NCI-H1930 (cell line): ENCODE data around the gene OR10G3.
"Not testable (repeated sequence)": the region's sequence is repeated elsewhere in the genome, so short reads cannot be mapped to it uniquely, and the experiment has no call there.

Experiments
- DNase-seq, 2 experiments: peaks; one replicate each; lab custom pipeline; 2025; lab: John Stamatoyannopoulos, UW

Gene OR10G3, protein sequence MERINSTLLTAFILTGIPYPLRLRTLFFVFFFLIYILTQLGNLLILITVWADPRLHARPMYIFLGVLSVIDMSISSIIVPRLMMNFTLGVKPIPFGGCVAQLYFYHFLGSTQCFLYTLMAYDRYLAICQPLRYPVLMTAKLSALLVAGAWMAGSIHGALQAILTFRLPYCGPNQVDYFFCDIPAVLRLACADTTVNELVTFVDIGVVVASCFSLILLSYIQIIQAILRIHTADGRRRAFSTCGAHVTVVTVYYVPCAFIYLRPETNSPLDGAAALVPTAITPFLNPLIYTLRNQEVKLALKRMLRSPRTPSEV

DNA sequence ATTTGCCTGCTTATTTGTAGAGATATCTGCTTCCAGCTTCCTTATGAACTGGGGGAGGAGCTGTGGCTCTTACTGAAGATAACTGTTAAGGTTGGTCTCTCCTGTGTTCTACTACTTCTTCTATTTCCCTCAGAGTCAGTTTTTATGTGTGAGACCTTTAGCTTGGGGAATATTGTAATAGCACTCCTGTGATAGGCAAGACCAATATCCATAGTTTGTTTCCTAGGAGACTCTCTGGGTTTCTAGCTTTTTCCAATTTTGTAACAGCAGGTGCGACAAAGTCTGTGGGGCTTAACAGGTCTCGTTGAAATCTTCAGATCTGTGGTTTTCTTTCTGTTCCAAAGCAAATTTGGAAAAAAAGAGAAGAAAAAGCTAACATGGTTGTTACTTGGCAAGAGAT is at the start of gene OR10G3:
OR10G3 (minus strand) TSS at position 101 of the 400 bp plus-strand sequence. CDS start 9,332 bp downstream, outside the sequence.
- DNase-seq = no peak

DNA sequence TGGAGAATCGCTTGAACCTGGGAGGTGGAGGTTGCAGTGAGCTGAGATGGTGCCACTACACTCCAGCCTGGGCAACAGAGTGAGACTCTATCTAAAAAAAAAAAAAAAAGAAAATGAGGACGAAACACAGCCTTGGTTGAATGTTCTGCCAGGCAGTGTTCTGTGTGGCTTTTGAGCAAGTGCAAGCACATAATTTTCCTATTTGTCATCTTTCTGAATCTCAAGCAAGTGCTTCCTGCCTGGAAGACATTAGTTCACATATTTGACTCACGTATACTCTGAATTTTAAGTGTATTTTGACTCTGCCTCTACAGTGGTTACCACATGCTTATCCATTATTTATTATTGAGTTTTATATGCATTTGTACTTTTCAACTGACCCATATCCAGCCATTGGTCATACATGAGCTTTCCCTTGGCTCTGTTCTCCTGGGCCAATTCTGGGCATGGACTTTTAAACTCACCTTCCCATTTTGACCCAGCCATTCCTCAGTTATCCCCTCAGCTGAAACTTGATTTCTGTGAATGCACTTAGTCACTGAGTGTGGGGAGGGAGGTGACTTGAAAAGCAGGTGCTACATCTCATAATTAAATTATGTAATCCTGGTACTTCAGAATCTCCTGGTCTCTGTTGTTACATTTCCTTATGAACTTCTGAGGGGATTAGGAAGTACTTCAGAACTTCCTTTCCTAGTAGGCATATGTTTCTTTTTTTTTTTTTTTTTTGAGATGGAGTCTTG is 46.8 kb upstream of the OR10G3 start:
- DNase-seq = no peak

DNA sequence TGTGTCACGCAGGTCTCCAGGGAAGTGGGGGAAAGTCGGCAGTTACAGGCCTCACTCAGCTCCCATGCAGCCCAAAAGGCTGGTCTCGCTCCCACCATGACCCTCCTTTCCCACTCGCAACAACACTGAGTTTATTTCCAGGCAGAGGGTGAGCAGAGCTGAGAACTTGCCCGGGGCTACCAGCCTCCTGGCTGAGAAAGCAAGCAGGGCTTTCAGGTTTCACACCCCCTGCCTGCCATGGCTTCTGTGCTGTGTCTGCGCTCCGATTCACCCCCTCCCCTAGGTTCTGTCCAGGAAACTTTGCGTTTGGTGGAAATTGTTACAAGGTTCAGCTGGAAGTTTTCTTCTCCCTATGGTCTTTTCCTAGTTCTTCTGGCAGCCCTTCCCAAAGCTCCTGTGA is 37.7 kb upstream of the OR10G3 start:
- no peak for DNase-seq

DNA sequence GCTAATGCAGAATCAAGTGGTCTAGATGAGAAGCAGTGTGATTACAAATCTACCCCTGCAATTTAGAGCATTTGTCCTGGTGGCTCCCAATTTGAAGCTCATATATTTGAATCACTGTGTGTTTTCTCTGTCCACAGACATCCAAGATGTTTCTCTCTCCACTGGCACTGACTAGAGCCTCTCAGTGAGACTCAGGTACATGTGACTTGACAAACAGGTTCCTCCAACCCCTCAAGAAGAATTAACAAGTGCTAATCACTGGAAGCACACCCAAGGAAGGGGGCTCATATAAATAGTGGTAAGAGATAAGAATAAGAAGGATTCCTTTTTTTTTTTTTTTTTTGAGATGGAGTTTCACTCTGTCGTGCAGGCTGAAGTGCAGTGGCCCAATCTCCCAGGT is 34.4 kb upstream of the OR10G3 start:
- DNase-seq = no peak

DNA sequence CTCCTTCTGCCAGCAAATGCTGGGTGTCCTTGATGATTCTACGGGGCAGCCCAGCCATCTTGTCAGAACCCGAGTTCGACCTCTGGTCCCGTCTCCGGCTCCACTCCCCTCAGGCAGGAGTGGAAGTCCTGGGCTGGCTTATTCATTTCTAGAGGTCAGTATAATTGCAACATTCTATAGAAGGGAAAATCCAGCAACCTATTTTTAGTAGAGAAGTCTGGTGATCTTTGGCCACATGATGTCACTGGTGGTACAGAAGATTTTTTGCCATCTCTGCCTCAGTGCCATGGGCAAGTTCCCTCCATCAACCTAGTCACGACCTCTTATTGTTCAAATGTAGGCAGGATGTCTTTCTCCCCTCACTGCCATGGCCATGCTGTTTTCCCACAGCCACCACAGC is 32.4 kb upstream of the OR10G3 start:
- DNase-seq = no peak

DNA sequence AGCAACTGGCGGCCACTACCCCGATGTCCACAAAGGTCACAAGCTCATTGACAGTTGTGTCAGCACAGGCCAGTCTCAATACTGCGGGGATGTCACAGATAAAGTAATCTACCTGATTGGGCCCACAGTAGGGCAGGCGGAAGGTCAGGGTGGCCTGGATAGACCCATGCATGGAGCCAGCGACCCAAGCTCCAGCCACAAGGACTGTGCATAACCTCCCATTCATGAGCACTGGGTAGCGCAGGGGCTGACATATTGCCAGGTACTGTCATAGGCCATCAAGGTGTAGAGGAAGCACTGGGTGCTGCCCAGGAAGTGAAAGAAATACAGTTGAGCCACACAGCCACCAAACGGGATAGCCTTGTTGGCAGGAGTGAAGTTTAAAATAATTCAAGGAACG is 22.3 kb upstream of the OR10G3 start:
- not testable (repeated sequence) for DNase-seq

DNA sequence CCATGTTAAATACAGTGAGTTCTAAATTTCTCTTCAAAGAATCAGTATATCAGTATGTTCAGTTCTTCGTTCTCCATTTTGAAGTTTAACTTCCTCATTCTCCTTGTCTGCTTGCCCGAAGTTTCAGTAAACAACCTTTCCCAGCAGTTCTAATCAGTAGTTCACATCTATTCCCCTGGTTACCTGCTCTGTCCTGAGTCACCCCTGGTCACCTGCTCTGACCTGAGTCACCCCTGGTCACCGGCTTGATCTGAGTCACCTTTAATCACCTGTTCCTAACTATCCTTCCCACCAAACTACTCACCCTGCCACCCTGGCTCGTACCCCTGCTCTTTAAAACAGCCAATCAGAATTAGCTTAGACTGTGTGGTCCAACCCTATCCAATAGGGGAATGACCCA is 9.4 kb upstream of the OR10G3 start:
- no peak for DNase-seq

DNA sequence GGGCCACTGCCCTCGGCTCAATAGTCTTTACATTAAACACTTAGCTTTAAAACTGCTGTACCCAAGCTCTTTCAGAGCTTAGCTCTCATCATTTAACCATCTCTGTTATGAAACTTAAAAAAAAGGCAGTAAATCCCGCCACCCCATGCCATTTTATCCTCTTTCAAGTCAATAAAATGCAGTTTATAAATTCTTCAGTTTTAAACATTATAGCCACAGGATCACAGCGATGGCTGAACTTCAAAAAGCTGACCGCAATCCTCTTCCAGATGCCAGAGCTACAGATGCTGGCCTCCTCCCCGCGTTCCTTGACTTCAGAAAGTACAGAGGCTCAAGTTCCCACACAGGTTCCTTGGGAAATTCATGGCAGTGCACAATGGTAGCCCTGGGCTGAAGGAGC is 4.2 kb downstream of the OR10G3 start:
- no peak for DNase-seq

DNA sequence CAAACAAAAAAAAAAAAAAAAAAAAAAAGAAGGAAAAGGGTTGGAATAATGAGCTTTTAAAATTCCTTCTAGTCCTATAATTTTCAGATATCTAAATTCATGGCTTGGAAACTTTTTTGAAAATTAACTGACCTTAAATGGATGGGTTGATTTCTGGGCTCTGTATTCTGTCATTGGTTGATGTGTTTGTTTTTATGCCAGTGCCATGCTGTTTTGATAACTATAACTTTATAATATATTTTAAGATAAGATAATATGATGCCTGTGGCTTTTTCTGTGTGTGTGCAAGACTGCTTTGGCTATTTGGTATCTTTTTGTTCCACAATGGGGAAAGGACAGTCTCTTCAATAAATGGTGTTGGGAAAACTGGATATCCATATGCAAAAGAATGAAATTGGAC is 7.3 kb downstream of the OR10G3 start:
- no peak for DNase-seq

DNA sequence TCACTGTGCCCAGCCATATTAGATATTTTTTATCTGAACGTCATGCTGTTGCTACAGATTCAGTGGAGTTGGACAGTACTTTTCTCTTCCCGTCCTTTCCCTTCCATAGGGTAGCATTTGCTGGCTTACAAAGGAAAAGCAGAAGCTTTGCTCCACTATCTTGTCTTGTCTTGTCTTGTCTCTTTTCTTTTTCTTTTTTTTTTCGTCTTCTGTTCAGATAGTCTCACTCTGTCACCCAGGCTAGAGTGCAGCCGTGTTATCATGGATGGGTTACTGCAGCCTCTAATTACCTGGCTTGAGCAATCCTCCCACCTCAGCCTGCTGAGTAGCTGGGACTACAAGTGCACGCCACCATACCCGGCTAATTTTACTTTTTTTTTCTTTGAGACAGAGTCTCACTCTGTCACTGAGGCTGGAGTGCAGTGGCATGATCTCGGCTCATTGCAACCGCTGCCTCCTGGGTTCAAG is 21.1 kb downstream of the OR10G3 start:
- DNase-seq = no peak

DNA sequence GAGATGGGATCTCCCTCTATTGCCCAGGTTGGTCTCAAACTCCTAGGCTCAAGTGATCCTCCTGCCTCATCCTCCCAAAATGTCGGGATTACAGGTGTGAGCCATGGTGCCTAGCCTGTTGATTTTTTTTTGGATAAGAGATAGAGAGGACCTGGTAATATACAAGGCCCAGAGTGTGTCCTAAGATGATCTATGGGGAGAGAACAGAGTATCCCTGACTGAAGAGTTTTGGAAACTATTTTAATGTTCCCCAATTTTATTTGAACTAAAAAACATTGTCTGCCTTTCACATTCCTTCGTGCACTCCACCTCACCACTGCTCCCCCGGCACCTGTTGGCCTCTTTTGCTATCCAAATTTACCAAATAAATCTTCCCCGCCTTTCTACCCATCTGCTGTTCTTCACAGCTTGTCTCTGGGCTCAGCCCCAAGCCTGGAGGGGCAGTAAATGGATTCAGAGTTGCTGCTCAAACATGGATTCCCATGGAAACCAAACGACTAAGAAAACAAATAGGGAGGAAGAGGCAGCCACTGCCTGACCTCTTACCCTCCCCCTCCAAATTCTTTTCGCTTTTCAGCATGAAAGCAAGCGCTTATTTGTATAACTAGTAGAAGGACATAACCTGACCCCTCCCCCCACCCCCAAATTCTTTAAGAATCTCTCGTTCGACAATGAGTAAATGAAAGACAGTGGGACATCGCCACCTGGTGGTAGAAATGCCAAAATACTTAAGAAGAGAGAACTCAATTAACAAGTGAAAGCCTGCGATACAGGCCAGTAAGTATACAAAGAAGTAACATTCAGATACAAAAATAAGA is 22.6 kb downstream of the OR10G3 start:
- peak; percentile 72 for DNase-seq

DNA sequence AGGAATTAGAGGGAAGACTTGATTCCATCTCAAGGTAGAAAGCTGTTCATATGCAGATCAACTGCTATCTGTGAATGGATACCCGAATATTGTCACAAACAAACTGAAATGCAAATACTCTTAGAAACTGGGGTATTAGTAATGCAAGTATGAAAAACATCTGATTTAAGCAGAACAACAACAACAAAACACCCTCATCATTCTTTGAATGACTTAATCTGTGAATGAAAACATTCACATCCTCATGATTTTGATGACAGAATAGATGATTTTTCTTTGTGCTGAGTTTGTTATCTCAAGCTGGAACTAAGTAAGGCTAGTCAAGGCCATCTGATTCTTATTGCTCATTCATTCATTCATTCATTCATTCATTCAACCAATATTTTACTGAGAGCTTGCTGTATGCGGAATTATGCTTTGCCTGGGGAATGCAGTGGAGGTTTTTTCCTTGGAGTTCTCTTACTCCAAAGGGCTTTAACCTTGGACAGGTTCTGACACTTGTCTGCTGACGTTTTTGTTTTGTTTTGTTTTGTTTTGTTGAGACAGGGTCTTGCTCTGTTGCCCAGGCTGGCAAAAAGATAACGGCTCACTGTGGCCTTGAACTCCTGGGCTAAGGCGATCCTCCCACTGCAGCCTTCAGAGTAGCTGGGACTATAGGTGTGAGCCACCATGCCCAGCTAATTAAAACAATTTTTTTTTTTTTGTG is 23.3 kb downstream of the OR10G3 start:
- no peak for DNase-seq

DNA sequence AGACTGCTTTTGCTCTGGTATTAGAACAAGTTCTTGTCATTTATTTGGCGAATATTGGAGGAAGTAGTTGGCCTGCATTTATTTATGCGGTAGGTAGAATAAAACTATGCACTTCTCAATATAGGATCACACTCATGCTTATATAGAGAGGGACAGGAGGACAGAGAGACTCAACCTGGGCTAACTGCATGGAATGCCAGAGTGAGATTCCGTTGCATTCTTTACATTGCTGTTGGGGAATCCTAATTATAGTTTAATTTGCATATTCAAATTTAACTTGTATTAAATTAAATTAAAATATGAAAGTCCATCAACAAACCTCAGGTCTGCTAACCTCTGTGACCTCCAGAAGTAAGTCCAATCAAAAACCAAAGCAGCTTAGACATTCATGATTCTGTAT is 26.6 kb downstream of the OR10G3 start:
- DNase-seq = no peak

DNA sequence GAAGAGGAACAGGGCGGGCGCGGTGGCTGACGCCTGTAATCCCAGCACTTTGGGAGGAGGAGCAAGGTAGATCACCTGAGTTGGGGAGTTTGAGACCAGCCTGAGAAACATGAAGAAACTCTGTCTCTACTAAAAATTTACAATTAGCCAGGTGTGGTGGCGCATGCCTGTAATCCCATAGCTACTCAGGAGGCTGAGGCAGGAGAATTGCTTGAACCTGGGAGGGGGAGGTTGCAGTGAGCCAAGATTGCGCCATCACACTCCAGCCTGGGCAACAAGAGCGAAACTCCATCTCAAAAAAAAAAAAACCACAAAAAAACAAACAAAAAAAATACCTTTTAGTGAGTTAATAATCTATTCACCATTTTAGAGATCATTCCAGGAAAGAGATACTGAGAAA is 35.3 kb downstream of the OR10G3 start:
- not testable (repeated sequence) for DNase-seq

DNA sequence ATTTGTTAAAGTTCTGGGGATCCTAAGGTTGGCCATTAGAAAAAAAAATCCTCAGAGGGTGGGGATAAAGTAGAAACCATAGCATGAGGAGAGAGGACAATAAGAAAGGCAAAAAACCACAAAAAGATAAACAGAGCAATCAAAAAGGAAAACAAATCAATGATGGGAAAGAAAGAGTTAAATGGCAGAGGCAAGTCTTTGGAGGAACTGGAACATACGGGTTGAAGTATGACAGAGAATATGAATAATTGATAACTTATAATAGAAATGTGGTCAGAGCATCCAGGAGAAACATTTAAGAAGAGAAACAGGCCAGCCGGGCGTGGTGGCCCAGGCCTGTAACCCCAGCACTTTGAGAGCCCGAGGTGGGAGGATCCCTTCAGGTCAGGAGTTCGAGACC is 35.9 kb downstream of the OR10G3 start:
- no peak for DNase-seq

DNA sequence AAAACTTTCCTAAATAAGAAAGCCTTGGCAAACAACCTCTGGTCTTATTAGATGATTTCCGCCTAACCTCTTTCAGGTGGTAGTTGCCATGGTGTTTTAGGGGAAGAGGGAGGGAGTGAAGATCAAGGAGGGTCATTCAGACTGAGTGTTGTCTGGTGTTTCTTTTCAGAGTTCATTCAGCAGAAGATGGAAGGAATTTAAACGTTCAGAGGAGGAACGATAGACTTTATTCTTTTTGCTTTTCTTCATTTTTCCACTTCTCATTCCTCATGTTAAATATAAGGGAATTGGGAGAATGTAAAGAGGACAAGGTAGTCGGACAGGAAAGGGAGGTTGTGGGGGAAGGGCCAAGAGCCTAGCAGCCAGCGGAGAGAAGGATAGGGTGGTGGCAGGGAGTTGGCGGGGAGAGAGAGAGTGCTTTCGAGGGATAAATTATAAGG is 36.3 kb downstream of the OR10G3 start:
- no peak for DNase-seq

DNA sequence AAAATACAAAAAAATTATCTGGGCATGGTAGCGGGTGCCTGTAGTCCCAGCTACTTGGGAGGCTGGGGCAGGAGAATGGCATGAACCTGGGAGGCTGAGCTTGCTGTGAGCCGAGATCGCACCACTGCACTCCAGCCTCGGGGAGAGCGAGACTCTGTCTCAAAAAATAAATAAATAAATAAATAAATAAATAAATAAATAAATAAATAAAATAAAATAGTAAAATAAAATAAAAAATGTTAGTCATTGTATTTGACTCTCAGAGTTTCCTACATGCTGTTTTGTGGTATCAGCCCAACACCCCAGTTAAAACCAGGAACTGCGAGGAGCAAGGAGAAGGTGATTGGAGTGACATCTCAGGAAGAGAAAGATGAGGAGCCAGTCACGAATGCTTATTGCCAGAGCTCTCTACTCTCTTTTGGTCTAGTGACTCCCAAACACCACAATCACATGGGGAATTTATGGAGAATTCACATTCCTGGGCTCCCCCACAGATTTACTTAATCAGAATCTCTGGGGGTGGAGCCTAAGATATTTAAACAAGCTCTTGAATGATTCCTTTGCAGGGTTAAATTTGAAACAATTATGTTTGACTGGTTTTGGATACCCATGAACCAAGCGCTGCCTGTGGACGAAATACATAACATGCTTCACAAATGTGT is 38.3 kb downstream of the OR10G3 start:
- DNase-seq = no peak

DNA sequence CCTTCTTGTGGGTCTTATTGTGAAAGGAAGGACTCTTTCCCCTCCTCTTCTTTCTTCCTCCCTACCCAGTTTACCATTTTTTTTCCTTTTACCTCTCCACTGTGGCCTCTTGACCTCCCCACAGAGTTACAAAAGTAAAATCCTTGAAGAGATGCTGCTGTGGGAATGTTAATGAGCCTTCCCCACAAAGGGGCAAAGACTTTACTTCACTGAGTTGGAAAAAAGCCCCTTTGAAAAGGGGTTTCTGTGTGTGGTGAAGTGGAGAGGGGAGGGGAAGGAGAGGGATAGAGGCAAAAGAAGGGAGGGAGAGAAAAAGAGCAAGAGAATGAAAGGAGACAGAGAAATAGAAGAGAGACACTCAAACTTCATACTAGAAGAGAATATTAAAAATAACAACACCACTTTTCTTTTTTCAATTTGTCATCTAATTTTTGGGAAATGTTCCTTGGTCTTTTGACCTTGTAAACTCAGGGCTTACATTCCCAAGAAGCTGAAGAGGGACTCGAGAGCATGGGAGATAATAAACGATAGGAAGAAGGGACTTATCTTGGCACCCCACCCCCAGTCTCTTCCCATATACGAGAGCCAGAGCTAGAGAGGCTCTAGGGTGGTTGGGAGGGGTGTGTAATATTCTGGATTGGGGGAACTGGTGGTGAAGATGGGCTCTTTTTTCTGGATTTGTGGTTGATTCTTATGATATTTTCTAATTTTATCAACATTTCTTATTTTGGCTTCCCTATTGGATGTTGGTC is 40.5 kb downstream of the OR10G3 start:
- DNase-seq = no peak

DNA sequence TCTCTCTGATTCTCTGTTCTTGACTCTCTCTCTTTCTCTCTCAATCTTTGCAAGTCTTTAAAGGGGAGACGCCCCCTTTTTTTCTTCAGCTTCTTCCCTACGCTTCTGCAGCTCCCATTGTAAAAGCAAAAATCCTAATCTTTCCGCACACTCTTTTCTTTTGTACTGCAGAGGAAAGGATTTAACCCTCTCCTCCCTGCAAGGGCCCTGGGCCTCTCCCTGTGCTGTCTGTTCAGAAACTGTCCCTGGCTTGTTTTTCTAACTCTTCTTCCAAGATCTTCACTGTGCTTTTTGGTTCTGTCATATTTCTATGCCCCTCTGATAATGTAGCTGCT is 42.8 kb downstream of the OR10G3 start:
- DNase-seq = no peak

DNA sequence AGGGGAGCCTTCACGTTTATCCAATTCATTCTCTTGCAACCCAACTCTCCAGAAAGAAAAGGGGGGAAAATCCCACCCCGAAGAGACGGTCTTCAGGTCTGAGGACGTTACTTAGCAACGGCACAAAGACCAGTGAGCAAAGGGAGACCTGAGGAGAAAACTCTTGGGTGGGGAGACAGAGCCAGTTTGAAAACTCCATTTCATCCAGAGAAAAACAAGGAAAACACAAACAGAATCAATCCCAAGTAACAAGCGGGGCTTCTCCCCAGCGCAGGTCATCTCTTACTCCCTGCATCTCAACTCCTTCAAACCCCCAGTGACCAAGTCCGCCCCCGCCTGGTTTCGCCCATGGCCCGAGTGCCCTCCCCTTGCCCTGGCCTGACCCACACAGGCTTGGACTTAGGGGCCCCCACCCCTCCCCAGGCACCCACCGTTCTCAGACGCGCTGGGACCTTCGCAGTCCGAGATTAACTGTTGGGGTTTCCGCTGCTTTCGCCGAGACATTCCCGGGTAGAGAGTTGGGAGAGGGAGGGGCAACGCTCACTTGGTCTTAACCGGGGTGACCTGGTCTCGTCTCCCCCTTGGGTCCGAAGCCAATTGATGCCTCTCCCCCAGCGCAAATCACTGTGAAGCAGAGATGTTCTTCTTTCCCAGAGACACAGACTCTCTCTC is 43.3 kb downstream of the OR10G3 start:
- no peak for DNase-seq
